GM13976 (cell line): ENCODE data around the gene SENP6.
"Not testable (repeated sequence)": the region's sequence is repeated elsewhere in the genome, so short reads cannot be mapped to it uniquely, and the experiment has no call there.

Experiments used
- DNase-seq: peaks from one replicate; pipeline ENCODE4 v3.0.0; 2012; ENCODE audit warnings: low spot score
- in situ Hi-C: fragments of 300-500 bp; cut with MboI; formaldehyde crosslinking; loops from one replicate; pipeline ENCODE4 v1.12.0; 2022; ENCODE audit warnings: low sequenced_read_pairs, mixed read lengths, inconsistent platforms; ENCODE audit not compliant: unreplicated experiment
- TF ChIP-seq, protein P1 (sequence below): IDR thresholded peaks from 2 replicates; pipeline ENCODE4 v1.5.1; 2012; ENCODE audit warnings: borderline replicate concordance, mild to moderate bottlenecking; ENCODE audit not compliant: insufficient read depth; ENCODE audit errors: extremely low read depth, missing control alignments, control extremely low read depth

SENP6 gene

DNA sequence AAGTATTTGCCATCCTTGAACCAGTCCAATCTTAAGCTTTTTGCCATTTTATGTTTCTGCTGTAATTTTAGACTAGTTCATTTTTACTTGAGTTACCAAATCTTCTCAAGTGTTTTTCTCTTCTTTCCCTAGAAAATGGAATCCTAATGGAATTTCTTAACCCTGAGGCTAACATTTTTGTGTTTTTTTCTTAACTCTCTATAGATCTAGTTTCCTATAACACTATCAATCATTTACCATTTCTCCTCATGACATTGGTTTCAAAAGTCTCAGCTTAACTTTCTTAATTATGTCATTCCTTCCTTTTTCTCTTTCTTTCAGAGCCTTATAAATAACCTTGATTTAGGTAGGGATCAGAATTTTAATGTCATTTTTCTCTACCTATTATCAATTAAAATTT is 54.8 kb downstream of the SENP6 start:
- no peak for DNase-seq
- in situ Hi-C loops = no loop called here
- TF ChIP-seq, protein P1, sequence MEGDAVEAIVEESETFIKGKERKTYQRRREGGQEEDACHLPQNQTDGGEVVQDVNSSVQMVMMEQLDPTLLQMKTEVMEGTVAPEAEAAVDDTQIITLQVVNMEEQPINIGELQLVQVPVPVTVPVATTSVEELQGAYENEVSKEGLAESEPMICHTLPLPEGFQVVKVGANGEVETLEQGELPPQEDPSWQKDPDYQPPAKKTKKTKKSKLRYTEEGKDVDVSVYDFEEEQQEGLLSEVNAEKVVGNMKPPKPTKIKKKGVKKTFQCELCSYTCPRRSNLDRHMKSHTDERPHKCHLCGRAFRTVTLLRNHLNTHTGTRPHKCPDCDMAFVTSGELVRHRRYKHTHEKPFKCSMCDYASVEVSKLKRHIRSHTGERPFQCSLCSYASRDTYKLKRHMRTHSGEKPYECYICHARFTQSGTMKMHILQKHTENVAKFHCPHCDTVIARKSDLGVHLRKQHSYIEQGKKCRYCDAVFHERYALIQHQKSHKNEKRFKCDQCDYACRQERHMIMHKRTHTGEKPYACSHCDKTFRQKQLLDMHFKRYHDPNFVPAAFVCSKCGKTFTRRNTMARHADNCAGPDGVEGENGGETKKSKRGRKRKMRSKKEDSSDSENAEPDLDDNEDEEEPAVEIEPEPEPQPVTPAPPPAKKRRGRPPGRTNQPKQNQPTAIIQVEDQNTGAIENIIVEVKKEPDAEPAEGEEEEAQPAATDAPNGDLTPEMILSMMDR = no peak

DNA sequence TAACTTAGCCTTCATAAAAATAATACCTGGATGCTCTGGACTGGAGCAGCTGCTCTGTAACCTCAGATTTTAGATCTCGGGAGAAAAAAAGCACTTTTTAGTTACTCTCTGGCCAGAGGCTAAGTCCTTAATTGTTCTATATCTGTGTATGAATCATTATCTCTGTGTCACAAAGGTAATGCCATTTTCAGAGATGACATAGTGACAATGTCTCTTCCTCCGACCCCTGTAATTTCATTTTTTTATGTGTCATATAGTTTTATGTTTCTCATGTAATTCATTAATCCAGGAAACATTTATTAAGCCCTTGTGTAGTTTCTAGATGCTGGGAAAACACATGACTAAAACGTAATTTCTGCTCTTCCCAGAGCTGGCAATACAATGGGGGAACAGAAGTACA is 55.6 kb downstream of the SENP6 start:
- in situ Hi-C loops = no loop called here
- TF ChIP-seq, protein P1 = no peak
- DNase-seq = no peak

DNA sequence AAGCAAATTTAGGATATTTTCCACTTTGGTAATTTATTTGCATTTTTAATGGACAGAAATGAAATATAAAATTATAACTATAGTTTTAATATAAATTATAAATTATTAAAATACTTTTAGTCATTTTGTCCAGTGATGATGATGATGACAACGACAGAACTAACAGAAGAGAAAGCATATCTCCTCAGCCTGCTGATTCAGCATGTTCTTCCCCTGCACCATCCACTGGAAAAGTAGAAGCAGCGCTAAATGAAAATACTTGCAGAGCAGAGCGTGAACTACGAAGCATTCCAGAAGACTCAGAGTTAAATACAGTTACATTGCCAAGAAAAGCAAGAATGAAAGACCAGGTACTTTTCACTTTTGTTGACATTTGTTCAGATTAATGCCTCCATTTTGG is 64.9 kb downstream of the SENP6 start:
- in situ Hi-C loops = no loop called here
- DNase-seq = no peak

DNA sequence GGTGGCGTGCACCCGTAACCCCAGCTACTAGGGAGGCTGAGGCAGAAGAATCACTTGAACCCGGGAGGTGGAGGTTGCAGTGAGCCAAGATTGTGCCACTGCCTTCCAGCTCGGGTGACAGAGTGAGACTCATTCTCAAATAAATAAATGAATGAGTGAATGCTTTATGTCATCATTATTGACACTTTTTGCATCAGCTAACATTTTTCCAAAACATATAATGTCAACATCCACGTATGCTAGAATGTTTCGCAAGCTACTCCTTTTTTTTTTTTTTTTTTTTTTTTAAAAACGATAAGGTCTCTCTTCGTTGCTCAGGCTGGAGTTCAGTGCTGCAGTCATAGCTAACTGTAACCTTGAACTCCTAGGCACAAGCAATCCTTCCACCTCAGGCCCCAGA is 72.2 kb downstream of the SENP6 start:
- in situ Hi-C loops = no loop called here
- DNase-seq = no peak
- TF ChIP-seq, protein P1 = no peak

More for the DNA sequence above, 64.9 kb downstream of the SENP6 start:
- TF ChIP-seq, protein P1 = no peak

DNA sequence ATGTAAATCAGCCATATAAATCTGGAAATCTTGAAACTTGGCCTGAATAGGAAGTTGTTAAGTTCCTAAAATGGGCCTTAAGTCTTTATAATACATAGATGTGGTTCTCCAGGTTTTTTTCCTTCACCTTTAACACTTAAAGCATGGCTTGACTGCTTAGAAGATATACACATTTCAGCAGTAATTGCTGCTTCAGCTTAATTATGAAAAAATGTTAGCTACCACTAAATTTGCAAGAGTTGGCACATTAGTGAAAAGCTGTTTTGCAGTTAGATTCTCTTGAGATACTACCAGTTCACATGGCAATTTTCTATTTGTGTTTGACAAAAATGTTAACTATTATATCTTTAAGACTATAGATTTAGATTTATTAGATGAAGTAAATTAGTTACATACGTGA is 74.7 kb downstream of the SENP6 start:
- in situ Hi-C loops = no loop called here
- TF ChIP-seq, protein P1 = no peak

DNA sequence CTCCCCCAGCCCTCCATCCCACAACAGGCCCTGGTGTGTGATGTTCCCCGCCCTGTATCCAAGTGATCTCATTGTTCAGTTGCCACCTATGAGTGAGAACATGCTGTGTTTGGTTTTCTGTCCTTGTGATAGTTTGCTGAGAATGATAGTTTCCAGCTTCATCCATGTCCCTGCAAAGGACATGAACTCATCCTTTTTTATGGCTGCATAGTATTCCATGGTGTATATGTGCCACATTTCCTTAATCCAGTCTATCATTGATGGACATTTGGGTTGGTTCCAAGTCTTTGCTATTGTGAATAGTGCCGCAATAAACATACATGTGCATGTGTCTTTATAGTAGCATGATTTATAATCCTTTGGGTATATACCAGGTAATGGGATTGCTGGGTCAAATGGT is 80.9 kb downstream of the SENP6 start:
- in situ Hi-C loops, DNase-seq: not testable (repeated sequence)

More for the DNA sequence above, 74.7 kb downstream of the SENP6 start:
- no peak for DNase-seq

DNA sequence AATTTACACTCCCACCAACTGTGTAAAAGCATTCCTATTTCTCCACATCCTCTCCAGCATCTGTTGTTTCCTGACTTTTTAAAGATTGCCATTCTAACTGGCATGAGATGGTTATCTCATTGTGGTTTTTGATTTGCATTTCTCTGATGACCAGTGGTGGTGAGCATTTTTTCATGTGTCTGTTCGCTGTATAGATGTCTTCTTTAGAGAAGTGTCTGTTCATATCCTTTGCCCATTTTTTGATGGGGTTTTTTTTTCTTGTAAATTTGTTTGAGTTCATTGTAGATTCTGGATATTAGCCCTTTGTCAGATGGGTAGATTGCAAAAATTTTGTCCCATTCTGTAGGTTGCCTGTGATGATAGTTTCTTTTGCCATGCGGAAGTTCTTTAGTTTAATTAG is 81.3 kb downstream of the SENP6 start:
- not testable (repeated sequence) for DNase-seq

DNA sequence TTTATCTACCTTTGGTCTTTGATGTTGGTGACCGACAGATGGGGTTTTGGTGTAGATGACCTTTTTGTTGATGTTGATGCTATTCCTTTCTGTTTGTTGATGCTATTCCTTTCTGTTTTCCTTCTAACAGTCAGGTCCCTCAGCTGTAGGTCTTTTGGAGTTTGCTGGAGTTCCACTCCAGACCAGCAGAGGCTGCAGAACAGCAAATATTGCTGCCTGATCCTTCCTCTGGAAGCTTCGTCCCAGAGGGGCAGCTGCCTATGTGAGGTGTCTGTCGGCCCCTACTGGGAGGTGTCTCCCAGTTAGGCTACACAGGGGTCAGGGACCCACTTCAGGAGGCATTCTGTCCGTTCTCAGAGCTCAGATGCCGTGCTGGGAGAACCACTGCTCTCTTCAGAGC is 85.9 kb downstream of the SENP6 start:
- DNase-seq, in situ Hi-C loops: not testable (repeated sequence)

More for the DNA sequence above, 81.3 kb downstream of the SENP6 start:
- in situ Hi-C loops = not testable (repeated sequence)

DNA sequence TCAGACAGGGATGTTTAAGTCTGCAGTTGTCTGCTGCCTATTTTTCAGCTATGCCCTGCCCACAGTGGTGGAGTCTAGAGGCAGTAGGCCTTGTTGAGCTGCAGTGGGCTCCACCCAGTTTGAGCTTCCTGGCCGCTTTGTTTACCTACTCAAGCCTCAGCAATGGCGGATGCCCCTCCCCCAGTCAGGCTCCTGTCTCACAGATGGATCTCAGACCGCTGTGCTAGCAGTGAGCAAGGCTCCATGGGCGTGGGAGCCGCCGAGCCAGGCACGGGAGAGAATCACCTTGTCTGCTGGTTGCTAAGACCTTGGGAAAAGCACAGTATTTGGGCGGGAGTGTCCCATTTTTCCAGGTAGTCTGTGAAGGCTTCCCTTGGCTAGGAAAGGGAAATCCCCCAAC is 86.3 kb downstream of the SENP6 start:
- in situ Hi-C loops, DNase-seq: not testable (repeated sequence)
